Middle frontal gyrus (tissue), 1 donor: ENCODE measurements around the gene PIP4K2A.
"Not testable (repeated sequence)": the region's sequence is repeated elsewhere in the genome, so short reads cannot be mapped to it uniquely, and the experiment has no call there.

Source experiments
- DNase-seq: peaks from one replicate; pipeline ENCODE4 v3.0.0-alpha.2; 2015; ENCODE audit warnings: low spot score; ENCODE audit errors: extremely low spot score

Gene PIP4K2A

DNA sequence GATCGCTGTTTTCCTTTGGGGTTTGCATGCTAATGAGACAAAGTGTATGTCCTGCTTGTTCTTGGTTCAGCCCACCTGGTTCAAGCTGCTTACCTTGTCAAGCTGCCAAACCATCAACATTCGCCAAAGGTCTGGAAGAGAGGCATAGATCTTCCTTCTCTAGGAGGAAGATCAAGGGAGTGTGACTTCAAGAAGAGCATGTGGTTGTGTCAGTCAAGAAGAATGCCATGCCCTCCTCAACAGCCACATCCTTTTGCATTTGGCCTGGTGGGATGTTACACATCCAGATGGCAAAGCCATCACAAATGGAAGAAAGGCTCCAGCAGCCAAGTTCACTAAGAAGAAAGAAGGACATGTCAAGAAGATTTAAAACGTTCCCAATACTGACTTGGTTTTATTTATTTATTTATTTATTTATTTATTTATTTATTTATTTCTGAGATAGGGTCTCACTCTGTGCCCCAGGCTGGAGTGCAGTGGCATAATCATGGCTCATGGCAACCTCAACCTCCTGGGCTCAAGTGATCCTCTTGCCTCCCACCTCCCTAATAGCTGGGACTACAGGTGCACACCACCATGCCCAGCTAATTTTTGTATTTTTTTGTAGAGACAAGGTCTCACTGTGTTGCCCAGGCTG is 5.1 kb upstream of the PIP4K2A start:
- DNase-seq = no peak

DNA sequence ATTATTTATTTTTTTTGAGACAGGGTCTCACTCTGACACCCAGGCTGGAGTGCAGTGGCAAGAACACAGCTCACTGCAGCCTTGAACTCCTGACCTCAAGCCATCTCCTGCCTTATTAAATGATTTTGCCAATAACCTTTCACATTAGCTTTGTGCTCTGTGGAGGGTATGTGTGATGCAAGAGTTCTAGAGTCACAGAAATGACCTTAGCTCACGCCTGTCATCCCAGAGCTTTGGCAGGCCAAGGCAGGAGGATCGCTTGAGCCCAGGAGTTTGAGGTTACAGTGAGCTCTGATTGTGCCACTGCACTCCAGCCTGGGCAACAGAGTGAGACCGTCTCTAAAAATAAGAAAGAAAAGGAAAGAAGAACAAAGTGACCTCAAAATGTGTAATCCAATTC is 4.3 kb upstream of the PIP4K2A start:
- not testable (repeated sequence) for DNase-seq

DNA sequence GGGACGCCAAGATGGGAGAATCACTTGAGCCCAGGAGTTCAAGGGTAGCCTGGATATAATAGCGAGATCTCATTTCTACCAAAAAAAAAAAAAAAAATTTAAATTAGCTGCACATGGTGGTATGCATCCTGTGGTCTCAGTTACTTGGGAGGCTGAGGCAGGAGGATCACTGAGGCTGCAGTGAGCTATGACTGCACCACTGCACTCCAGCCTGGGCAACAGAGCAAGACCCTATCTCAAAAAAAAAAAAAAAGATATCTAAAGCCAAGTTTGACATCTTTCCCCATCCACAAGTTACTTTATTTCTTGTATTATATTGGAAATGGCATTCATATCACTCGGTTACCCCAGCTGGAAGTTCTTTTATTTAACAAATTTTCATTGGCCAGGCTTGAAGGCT is 3.4 kb upstream of the PIP4K2A start:
- no peak for DNase-seq

DNA sequence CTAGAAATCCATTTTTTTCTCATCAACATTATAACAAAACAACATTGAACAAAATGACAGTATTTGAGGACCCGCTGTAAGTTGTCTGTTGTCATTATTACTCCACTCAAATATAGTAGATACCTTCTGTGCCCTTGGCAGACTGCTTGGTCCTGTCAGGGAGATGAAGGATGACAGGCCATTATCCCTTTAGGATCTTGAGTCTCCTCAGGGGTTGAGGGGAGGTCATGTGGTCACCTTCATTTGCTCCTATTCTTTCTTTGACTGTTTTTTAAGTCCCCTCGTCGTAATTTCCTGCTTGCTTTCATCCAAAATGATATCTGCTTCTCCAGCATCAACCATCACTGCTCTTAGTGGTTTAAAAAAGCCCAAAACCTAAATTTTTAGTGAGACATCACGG is 2.6 kb upstream of the PIP4K2A start:
- DNase-seq = no peak

DNA sequence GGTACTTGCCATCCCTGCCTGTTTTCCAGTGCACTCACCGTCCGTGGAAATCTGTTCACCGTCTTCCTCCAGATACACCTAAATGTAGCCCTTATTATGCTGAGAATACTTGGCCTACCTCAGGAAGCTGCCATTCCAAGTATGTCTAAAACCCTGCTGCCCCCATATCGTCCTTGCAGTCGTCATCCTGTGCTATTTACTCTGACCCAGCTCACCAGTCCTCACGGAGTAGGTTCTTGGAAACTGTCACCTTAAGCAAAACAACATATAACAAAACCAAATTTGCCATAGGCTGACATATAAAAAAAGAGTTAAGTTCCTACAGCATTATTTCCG is 880 bp upstream of the PIP4K2A start:
- no peak for DNase-seq

DNA sequence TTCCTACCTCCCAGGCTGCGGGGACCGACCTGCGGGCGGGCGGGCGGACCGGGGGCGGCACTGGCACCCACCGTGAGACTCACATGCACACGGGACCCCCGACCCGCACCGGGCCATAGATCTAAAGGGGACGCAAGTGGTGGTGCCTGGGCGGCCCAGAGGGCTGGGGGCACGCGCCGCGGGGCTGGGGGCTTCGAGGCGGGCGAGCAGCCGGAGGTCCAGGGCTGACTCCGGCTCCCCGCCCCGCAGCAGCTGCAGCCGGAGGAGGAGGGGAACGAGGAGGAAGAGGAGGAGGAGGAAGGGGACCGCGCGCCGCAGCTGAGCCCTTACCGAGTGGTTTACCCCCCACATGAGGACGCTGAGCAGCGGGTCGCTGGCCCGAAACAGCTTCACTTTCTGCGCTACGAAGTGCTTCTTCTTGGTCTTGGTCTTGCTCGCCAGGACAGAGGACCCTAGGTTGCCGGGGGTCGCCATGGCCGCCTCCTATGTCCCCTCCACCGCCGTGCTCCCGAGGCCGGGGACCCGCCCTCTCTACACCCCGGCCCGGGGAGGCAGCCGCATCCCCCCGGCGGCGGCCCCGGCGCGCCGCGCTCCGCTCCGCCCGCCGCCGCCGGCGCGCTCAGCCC is 412 bp downstream of the PIP4K2A start:
- DNase-seq = no peak

DNA sequence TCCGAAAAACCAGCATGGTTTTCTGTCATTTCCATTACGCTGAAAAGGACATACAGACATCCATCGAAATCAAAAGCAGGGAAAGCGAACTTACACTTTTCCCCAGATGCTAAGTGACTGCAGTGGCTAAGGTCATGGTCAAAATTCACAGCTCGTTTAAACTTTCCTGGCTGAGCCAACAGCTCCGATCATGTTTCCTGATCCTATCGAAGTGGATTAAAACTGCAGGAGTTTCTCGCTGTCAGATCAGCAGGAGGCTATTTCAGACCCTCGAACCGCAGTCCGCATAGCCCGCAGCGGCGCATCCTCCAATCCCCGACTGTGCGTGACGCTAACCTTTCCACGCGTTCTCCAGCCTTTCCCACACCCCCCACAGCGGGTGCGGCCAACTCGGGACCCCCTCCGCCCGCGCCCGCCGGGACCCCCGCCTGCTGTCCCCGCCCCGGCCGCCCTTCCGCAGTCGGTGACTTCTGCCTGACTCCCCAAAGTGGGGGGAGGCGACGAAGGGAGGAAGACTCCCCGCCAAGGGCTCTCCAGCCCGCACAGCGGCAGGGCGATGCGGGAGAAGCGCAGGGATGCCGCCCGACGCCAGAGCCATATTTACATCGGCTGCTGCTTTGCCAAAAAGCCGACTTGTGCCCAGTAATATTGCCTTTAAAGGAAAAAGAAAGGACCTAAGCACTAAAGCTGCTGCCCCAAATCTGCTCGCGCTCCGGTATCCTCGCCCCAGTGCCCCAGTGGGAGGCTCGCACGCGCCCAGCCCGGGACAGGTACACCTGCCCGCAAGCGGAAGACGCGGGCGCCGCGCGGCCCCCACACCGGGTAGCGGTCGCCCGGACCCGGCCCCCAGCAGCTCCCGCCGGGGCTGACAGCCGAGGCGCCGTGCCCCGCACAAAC is 1.2 kb downstream of the PIP4K2A start:
- no peak for DNase-seq

DNA sequence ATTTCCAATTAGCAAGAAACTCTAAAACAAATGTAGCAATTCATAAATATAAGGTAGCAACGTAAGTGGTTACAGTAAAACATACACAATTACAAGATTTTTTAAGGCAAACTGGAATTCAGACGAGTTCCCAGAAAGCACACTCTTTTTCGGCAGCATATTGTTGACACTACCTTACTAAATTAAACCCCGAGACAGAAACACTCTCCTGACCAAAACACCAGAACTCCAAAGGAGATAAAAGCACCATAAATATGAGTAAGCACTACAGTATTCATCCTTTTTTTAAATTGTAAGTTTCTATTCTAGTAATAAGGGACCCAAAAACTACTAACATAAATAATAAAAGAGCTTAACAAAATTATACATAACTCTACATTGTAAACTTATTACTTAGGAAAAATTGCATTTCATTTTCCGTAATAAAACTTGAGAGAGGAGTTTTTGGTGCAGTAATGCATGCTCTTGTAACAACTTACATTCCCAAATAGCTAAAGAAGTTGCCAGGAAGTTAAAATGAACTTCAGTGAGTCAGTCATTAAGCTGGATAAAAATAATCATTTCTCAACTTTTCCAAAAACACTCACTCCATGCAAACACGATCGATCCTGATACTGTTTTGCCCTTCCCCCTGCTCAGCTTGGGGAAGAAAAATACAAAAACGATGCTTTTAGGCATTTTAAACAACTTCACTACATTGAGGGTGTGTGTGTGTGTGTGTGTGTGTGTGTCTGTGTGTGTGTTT is 2.0 kb downstream of the PIP4K2A start:
- no peak for DNase-seq

DNA sequence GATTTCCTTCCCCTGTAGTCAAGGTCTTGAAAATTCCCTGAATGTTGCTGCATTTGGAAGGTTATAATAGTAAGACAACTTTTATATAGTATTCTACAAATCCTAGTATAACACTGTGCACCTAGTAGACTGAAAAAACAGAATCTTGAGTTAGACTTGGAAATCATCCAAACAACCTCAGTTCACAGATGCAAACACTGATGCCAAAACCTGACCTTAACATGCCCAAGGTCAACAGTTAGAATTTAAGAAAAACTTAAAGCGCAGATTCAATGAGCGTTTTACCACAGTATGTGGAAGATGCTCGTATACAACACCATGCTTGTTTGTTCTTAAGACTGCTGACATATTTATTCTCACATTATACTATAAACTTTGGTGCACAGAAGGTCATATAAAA is 3.0 kb downstream of the PIP4K2A start:
- DNase-seq = no peak

DNA sequence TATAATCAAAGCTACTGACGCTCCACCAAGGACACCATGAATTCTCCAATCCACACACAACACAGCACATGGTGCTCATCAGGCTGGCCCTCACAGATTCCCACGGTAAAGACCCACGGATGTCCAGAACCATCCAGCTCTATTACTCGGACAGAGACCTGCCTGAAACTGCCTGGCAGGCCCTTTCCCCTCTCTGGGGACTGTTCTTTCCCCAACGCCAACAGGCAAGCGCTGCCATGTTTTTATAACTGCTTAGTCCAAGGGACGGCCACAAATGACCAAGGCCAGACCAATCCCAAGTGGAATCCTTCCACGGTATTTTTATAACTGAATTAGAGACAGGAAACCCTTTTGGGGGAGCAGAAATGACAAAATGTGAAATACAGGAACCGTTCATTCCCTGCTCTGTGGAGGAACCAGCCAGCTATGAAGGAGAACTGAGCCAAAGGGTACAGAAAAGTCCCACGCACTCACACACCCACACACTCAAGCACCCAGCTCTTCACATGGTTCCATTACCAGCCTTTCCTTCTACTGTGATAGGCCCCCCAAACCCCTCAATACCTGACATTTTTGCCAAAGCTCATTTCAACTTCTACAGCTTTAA is 4.1 kb downstream of the PIP4K2A start:
- no peak for DNase-seq

DNA sequence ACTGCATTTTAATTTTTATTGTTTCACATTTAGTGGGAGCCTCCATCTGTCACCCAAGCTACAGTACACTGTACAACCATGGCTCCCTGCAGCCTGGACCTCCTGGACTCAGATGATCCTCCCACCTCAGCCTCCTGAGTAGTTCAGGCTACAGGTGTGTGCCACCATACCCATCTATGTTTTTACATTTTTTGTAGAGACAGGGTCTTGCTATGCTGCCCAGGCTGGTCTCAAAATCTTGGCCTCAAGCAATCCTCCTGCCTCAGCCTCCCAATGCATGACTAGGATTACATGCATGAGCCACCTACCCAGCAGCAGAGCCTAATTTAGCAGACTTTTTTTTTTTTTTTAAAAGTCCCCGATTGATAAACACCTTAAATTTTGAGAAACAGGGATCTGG is 5.6 kb downstream of the PIP4K2A start:
- no peak for DNase-seq

DNA sequence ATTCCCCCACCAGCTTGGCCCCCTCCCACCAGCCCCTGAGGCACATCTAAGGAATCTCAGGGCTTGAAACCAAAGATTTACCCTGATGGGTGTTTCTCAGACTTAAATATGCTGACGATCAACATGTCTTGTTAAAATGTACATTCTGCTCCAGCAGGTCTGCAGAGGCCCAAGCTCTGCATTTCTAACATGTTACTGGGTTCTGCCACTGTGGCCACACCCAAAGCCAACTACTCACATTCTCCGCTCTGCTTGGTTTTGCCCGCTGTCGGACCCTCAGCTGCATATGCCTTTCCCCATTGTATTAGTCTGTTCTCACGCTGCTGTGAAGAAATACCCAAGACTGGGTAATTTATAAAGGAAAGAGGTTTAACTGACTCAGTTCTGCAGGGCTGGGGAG is 8.9 kb downstream of the PIP4K2A start:
- no peak for DNase-seq

DNA sequence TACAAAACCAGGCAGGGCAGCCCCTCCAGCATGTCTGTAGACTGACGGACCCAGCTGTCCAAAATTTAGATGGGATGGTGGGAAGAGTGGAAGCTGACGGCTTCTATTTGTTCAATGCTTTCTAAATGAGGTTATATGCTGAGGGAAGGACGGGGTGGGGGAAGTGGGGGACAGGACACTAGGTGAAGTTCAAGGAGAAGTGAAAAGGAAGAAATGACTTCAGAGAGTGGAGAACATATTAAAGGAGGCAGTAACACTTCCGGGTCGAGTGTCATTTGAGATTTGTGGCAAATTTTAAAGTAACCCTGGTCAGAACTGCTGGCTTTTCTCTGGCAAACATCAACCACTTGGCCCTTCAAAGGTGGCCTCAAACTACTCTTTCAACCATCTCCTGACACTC is 9.4 kb downstream of the PIP4K2A start:
- DNase-seq = no peak

DNA sequence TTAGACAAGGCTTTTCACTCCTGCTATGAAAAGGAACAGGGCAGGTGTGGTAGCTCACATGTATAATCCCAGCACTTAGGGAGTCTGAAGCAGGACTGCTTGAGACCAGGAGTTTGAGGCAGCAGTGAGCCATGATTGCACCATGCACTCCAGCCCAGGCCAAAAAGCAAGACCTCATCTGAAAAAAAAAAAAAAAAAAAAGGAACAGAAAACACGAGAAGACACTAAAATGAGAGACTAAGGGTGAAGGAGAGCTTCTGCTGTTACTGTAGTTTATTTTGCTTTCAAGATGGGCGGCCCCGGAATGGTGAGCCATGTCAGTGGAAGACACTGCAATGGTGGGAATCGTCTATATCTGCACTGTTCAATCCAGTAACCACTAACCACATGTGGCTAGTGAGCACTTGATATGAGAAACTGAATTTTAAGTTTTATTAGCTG is 9.9 kb downstream of the PIP4K2A start:
- no peak for DNase-seq

DNA sequence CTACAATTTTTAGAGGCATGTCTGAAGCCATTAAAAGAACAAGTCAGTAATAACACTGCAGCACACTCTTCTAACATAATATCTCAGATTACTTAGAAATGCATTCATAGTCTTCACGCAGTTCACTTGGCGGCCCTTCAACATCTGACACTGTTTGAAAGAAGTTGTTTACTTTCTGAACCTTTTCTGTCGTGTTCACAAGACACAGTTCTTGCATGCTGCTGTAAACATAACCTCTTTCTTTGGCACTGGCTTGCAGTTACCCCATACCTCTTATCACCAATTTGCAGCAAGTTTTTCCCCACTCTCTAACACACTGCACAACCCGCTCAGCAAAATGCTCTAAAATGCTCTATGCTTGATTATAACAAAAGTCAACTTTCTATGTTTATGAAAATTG is 12.0 kb downstream of the PIP4K2A start:
- DNase-seq = no peak

DNA sequence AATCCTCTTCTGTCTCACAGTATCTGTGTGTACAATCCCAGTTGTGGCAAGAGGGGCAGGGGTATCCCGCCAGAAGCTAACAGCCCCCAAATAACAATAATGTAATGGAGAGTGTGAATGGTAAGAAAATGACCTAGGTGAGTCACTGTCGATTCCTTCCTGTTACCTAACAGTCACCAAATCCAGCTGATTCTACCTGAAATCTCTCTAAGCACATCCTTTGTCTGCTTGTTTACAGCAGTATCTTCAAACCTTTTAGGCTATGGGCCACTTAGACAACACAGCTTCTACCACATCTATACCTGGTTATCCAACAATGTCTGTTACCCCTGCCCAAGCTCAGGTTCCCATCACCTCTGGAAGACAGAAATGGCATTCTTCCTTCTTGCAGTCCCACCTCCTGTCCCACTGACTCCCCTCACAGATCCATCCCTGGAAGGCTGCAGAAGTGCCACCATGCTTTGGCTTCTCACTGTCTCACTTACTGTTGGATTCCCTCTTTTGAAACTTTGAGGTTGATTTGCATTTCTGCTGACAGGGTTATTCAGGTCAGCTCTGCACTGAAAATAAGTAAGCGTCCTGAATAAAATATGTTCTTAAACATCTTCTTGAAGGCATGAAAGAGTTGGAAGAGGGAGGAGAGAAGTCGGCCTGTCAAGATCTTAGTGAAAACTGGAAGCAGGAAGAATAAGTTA is 13.1 kb downstream of the PIP4K2A start:
- no peak for DNase-seq

DNA sequence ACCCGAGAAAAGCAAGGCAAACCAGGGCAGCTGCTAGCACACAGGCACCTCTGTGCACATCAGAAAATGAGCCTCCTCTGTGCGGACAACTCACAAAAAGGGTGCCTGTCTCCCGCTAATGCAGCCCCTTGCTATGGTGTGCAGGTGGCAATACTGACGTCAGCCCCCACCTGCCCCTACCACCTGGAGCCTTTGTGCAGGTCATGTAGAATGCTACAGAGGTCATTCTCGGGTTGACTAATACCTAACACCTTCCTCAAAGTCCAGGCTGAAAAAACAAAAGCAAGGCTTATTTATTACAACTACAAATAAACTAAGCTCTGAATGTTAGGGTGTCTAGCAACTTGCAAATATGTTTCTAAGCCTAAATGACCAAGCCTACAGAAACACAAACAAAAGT is 13.9 kb downstream of the PIP4K2A start:
- no peak for DNase-seq

DNA sequence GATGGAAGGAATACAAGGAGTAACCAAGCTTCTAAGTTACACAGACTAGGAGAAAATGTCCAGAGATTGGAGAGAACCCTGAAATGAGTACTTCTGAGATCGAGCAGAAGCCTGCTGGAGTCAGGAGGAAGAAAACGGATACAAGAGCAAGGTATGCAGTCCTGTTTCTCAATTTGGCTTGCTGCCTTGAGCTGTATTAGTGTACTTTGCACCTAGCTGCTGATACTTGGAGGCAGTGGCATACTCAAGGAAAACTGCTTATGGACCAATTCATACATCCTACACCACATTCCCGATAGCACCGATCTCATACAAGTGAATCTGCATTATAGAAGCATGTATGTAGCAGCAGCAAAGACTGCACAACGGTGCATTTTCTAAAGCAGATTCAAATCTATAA is 14.4 kb downstream of the PIP4K2A start:
- DNase-seq = no peak

DNA sequence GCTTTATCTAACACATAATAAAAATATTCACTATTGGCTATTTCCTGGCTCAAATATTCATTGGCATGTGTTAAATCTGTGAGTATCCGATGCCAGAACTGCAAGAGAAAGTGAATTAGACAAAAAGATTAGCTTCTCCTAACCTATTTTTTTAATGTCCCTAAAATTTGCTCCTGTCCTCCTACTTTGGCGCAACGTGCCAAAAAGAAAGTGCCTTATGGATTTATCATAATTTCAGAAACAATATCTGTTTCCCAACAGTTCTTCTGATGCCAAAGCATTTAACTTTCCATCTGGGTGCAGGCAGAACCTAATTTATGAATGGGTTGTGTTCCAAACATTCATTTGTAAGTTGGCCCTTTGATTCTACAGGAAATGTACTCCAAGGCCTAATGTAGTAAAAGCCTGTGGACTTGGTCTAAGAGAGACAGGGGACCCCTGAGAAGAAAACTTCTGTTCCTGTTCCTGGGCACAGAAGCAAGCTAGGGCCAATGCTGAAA is 15.4 kb downstream of the PIP4K2A start:
- no peak for DNase-seq

DNA sequence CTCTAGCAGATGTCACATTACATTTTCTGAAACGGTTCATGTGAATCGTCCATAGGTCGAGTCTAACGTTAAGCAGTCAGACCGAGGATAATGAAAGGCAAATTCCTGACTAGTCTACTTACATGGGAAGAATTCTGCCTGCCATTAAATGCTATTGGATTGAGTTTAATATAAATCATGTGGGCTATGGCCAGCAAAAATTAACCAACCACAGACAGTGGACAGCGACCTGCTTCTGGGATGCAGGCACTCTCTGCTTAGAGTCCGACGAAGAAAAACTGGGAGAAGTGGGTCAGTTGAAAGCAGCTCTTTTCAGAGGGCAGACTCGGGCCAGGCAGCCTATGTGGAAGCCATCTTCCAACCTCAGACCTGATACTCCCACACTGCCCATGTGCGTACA is 16.6 kb downstream of the PIP4K2A start:
- DNase-seq = no peak

DNA sequence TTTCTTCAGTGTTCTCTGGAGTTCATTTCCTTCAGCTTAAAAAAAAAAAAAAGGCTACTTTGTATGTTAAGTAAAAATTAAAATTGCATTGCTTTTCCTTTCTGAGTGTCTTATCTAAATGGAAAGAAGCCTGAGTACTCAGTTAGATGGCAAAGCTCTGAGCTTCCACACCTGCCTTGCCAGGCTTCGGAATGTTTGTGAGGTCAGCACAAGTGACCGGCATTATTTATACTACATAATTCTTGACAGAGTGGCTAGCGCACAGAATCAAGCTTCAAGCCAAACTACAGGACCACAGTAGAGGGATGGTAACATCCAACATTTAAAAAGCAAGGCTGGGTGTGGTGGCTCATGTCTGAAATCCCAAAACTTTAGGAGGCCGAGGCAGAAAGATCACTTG is 17.3 kb downstream of the PIP4K2A start:
- DNase-seq = no peak
